GM18505 (cell line): Measurements from ENCODE around the gene RGL3.
"Not testable (repeated sequence)": the region's sequence is repeated elsewhere in the genome, so short reads cannot be mapped to it uniquely, and the experiment has no call there.

ENCODE experiments used
- ATAC-seq: cut with Tn5 transposase; IDR thresholded peaks from one replicate; pipeline ENCODE4 v1.9.1; 2021; ENCODE audit not compliant: unreplicated experiment
- POLR2A ChIP-seq: IDR thresholded peaks from 4 replicates; pipeline ENCODE4 v1.6.1; 2011; ENCODE audit warnings: borderline replicate concordance; ENCODE audit not compliant: insufficient read depth, insufficient read length; ENCODE audit errors: extremely low read depth

The RGL3 gene

DNA sequence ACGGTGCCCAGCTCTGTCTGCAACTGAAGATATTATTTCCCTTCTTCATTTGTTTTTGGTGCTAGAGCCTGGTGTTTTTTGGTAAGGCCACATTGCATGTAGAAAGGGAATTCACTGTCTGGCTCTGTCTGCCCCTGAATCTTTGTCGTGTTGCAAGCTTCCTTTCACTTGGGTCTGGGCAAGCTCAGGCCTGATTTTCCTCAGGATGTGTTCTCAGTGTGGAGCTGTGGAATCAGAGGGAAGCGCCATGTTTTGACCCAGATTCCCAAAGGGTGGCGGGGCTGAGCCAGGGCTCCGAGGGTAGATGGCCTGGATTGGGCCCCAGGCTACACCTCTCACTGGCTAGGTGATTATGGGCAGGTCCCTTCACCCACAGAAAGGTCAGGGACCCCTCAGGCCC lies 24.9 kb upstream of the RGL3 start:
- no peak for TF ChIP-seq POLR2A
- ATAC-seq, result no peak

DNA sequence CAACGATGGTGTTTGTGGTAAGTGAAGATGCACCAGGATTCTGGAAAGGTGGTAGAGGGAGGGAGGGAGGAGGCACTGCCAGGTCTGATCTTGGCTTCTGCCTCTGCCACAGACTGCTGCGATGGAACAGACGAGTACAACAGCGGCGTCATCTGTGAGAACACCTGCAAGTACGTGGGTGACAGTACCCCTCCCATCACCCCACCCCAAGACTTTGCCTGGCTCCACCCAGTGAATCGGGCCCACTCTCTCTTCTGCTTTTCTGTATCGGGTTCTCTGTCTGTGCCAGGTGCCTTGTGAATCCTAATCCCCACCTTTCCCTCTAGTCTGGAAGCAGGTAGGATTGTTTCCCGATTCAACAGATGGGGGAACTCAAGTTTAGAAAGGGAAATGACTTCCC lies 18.8 kb upstream of the RGL3 start:
- no peak for TF ChIP-seq POLR2A

DNA sequence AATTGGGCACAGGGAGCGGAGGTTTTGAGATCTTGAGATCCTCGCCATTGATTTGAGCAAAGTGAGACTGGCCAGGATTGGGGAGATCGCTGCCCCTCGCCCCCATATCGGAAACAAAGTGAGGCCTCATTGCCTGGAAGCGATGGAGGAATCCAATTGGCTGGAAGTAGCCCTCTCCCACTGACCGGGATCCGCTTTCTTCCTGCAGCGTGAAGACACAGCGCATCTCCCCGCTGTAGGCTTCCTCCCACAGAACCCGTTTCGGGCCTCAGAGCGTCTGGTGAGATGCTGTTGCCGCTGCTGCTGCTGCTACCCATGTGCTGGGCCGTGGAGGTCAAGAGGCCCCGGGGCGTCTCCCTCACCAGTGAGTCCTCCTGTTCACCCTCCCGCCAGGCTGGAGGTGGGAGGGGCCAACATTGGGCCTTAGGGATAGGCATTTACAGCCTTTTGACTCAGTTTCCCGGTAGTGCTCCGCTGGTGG lies 16.8 kb upstream of the RGL3 start:
- TF ChIP-seq POLR2A, result no peak
- ATAC-seq, result no peak

More for the DNA sequence above, 18.8 kb upstream of the RGL3 start:
- no peak for ATAC-seq

DNA sequence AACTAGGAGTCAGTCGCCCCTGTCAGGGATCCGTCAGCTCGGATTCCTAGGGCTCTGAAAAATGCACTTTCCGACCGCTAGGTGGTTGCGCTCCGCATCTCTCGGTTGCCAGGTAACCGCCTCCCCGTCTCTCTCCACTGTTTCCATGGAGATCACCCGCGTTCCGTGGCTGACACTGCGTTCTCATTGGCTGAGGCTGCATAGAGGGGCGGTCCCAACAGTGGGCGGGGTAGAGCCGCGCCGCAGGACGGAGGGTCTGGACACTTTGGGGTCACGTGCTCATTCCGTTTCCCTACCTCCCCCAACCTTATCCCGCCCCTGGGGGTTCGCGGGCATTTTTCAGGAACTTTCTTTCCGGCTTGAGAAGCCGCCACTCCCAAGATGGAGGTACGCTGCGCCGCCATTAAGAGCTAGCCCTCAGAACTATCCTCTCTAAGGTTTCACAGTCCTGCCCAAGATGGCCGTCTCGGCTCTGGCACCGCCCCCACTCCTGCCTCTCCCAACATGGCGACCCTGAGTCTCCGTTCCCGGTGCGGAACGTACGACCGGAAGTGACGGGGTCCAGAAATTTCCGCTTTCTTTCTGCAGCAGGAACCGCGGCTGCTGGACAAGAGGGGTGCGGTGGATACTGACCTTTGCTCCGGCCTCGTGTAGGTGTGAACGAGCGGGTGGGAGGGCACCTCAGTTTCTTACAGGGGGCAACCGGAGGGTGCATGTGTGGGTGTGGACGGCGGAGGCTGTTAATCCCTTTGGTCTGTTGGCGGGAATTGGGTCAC lies 16.1 kb upstream of the RGL3 start, which contains the start of the genes ODAD3 and PRKCSH:
ODAD3 (minus strand) TSS at position 65 of the 776 bp plus-strand sequence. CDS start 105 bp downstream, outside the sequence.
PRKCSH (plus strand) TSS at position 579 of the 776 bp plus-strand sequence. CDS start 483 bp downstream, outside the sequence.
- peak; percentile 84 for ATAC-seq
- peak; percentile 82 for TF ChIP-seq POLR2A

DNA sequence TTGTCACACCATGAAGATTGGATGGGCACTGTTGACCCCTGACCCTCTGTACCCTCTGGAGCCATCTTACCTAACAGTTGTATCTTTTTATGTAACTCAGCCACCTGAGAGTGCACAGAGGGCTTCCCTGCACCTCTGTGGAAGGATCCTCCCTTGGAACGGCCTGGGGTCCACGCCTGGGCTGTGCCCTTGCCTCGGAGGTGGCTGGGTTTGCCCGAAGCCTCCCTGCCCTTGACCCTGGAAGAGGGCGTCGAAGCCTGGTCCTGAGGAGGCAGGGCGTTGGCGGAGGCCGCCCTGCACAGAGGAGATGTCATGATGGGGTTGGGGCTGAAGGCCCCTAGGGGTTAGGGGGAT lies 15.6 kb upstream of the RGL3 start:
- TF ChIP-seq POLR2A, result no peak
- peak; percentile 18 for ATAC-seq

DNA sequence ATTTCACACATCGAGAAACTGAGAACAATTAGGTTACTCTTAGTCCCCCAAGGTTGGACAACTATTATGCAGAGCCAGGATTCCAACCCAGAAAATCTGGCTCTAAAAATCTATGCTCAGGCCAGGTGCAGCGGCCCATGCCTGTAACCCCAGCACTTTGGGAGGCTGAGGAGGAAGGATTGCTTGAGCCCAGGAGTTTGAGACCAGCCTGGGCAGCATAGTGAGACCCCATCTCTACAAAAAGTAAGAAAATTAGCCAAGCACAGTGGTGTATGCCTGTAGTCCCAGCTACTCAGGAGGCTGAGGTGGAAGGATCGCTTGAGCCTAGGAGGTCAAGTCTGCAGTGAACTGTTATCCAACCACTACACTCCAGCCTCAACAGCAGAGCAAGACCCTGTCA lies 14.4 kb upstream of the RGL3 start:
- not testable (repeated sequence) for ATAC-seq

DNA sequence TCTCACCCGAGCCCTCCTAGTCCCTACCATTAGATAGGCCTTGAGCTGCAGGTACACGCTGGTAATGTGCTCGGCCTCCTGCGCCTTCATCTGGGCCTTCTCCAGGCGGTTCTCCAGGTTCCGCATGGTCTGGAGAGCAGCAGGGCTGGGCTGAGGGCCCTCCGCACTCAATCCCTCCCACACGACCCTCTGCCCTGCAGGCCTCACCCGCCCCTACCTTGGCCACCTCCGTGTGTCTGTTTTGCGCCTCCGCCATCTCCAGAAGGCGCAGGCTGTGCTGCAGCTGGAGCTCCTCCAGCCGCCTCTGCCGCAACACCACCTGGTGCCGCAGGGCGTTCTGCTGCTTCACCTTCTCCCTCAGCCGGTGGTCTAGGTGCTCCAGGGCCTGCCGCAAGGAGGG lies 7.5 kb upstream of the RGL3 start:
- no peak for ATAC-seq
- no peak for TF ChIP-seq POLR2A

DNA sequence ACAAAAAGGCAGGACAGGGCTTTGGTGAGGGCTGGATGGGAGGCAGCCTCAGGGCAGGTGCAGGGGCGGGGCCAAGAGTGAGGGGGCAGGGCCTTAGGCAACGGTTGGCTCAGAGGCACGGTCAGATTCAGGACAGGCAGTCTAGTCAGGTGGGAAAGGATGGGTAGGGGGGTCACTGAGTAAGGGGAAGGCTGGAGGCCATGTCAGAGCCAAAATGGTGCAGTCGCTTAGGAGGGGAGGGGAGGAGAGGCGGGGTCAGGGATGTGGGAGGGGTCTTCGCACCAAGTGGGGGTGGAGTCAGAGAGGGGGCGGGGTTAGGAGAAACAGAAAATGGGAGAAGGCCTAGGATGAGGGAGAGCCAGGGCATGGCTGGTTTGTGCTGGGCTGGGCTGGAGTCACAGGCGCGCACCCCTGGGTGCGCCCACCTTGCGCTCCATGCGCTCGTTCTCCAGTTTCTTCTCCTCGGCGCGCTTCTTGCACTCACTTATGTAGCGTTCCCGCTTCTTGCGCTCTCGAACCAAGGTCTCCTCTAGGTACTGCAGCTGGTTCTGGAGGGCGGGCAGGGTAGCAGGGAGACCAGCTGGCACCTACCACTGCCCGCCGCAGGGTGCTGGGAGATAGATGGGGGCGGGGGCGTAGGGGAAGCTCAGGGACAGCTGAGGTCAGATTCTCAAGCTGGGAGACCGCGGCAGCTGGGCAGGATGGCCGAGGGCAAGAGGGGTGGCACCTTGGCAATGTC lies 6.8 kb upstream of the RGL3 start:
- TF ChIP-seq POLR2A, result no peak
- no peak for ATAC-seq

DNA sequence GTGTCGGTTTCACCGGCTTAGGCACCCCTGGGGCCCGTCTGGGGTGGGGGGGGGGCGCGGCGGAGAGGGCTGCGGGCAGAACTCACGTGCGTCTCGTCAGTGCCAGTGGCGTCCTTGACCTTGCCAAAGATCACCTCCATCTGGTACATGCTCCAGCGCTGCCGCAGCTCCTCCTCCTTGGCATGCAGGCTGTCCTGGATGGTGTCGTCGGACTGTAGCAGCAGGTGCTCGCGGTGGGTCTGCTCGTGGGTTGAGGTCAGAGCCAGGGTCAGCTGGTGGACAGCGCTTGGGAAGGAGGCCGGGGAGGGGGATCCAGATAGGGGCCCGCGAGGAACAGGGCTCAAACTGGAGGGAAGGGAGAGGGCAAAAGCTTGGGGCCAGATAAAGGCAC lies 4.7 kb upstream of the RGL3 start:
- TF ChIP-seq POLR2A, result no peak
- no peak for ATAC-seq

DNA sequence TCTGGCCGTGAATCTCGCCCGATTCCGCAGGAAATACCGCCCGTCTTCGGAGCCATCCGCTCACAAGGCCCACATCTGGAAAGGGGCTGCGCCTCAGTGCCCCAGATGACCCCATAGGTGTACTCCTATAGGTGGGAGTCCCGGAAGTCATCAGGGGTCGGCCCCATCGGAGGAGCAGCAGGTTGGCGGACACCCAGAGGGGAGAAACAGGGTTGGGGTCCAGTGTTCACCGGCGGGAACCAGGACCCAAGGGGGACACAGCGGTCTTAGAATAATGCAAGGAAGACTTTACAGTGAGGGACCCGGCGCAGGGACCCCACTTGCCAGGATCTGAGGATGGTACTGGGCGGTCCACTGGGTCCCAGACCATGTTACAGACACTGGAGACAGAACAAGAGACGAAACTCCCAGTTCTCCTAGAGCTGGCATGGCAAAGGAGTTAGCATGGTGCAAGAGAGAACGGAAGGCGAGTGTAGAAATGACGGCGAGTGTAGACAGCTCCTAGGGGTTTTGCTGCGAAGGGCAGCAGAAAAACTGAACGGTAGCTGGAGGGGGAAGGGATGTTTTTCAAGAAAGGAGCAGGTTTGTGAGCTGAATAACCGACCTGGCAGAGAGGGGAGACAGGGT lies 4.2 kb upstream of the RGL3 start:
- ATAC-seq, result no peak
- no peak for TF ChIP-seq POLR2A

DNA sequence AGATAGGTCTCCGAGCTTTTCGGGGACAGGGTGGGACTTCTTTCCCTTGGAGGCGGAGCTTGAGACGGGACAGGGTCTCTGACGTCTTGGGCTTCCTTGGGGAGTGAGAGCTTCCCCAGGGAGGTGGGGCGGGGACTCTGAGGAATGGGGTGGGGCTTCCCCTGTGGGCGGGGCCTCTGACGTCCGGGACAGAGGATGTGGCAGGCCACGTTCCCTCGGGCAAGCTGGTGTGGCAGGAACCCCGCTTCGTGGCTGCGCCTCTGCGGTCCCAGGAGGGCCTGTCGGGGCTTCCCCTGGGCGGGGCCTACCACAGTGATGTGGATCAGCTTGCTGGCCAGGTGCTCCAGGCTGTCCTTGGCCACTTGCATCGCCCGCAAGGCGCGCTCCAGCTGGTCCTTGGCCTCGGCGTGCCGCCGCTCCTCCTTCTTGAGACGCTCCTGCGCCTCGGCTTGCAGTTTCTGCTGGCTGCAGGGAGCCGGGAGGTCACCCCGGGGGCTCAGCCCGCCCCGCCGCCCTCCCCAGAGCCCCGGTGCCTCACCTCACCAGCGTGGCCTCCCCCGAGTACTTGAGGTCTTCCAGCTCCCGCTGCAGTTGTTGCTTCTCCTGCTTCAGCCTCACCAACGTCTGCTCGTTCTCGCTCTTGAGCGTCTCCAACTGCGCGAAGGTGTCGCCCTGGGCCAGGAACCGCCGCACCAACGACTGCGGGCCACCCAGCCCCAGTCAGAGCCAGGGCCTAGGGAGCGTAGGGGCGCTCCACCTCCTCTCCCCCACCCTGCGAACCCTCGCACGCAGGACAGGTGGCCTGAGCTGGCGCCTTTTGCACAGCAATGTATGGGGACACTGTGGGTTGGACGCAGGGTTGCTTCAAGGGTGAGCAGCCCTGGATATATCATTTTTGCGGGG lies 3.3 kb upstream of the RGL3 start:
- ATAC-seq, result peak; percentile 52
- TF ChIP-seq POLR2A, result no peak

DNA sequence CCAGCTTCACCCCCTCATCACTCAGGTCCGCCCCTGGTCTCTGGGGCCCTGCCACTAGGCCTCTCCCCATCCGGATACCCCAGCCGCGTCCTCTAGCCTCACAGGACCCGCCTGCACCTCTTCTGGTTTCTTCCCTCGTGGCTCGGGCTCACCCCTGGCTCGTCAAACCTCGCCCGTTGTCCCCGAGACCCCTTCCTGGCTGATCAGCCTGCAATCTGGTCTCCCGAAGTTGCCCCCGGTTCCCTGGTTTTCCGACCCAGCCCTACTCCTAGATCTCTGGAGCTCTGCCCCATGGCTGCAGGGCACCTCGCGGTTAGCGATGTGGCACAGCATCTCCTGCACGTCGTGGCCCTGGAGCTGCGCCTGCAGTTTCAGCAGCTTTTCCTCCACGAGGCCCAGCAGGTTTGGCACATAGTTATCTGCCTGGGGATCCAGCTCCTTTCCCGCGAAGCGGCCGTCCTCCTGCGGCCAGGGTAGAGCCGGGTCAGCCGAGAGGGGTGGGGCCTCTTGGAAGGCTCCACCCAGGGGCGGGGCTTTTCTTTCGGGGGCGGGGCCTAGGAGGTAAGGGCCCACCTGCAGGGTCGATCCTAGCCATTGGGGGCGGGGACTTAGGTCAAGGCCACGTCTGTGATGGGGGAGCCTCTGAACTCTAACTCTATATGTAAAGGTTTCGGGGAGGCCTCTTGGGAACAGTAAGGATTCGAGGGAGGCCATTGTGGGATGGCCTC lies 2.4 kb upstream of the RGL3 start:
- peak; percentile 39 for ATAC-seq
- TF ChIP-seq POLR2A, result no peak
